ENCODE data around the gene STXBP5L. TPM values are rescaled to one million over a fixed set of nuclear protein-coding genes. Genes with fewer than 3 reads are reported as not detected.
A peak's percentile ranks its signal among the peaks of the same experiment; 100 is the strongest.

STXBP5L gene
- total and polyA plus RNA-seq, 12 donors, result not detected

DNA sequence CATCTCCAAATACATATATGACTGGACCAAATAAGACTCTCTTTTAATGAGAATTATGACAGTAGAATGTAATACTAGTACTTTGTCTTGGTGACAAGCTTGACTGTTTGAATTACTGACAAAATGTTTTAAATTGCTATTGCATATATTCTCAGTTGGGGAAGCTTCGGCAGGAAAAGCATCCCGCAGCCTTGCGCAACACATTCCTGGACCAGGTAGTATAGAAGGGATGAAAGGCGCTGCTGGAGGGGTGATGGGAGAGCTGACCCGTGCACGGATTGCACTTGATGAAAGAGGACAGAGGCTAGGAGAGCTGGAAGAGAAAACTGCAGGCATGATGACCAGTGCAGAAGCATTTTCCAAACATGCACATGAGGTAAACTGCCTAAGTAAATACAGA, 510.2 kb downstream of the STXBP5L start:
- Histone ChIP-seq H3K4me1 (no peaks in the 10 kb centered on the region), H3K27ac (no peak overlapping the region), H3K9me3 (no peaks in the 10 kb centered on the region), H3K36me3 (no peaks in the 10 kb centered on the region), H3K27me3 (no peaks in the 10 kb centered on the region), H3K4me3 (no peak overlapping the region)
- ATAC-seq, result no peak
- TF ChIP-seq CTCF (IDR thresholded peaks at IDR 0.05), result no peak
- DNase-seq, result no peak
- intact Hi-C loops (cut with DNase I), result no loop called here
- 92 to 95% methylated on average over 6 of the region's 6 CpGs for WGBS, 2 donors

GRCh38 chr3:121424549-121424948, 516.5 kb downstream of the STXBP5L start:
- Histone ChIP-seq H3K4me1 (no peaks in the 10 kb centered on the region), H3K27me3 (no peaks in the 10 kb centered on the region), H3K9me3 (no peaks in the 10 kb centered on the region), H3K36me3 (no peaks in the 10 kb centered on the region), H3K27ac (no peak overlapping the region), H3K4me3 (no peak overlapping the region)
- no peak for TF ChIP-seq CTCF (IDR thresholded peaks at IDR 0.05)
- intact Hi-C loops (cut with DNase I), result no loop called here
- DNase-seq (no peak), ATAC-seq (no peak)

GRCh38 chr3:121430664-121431215, 522.7 kb downstream of the STXBP5L start:
- Histone ChIP-seq H3K9me3 (no peaks in the 10 kb centered on the region), H3K4me3 (no peak overlapping the region), H3K27ac (no peak overlapping the region), H3K27me3 (no peaks in the 10 kb centered on the region), H3K36me3 (peaks cover 0 to 9% (median 0%) of the 10 kb centered on the region in 9 donors), H3K4me1 (peaks cover 0 to 6% (median 0%) of the 10 kb centered on the region in 9 donors)
- DNase-seq (no peak), ATAC-seq (no peak)
- intact Hi-C loops (cut with DNase I), result no loop called here
- TF ChIP-seq CTCF (IDR thresholded peaks at IDR 0.05), result no peak

GRCh38 chr3:121431726-121432517, 523.9 kb downstream of the STXBP5L start:
- WGBS, 2 donors, result 69% methylated on average over 5 of the region's 5 CpGs
- Histone ChIP-seq H3K27ac (peak overlapping the region in 2 of 10 donors; percentile 17 to 22), H3K9me3 (no peaks in the 10 kb centered on the region), H3K4me3 (peak overlapping the region in 8 of 10 donors; percentile 12 to 49 (median 33)), H3K27me3 (no peaks in the 10 kb centered on the region), H3K36me3 (peaks cover 0 to 9% (median 0%) of the 10 kb centered on the region in 9 donors), H3K4me1 (peaks cover 0 to 6% (median 0%) of the 10 kb centered on the region in 9 donors)
- ATAC-seq (peak in 2 of 8 donors; percentile 46 to 55), DNase-seq (peak in 1 of 2 donors; percentile 16)
- no peak for TF ChIP-seq CTCF (IDR thresholded peaks at IDR 0.05)
- intact Hi-C loops (cut with DNase I), result no loop called here
